ENCODE measurements around the gene TPRG1L. TPM values are rescaled to one million over a fixed set of nuclear protein-coding genes. Genes with fewer than 3 reads are reported as not detected.

Gene TPRG1L
- total and polyA plus RNA-seq, 2 of the 4 experiments (the other 2 are of a cell fraction) = 25.3 to 39.5 TPM

GRCh38 chr1:3668148-3668547, 43.3 kb downstream of the TPRG1L start:
- TF ChIP-seq FOS (IDR thresholded peaks at IDR 0.05; ENCODE audit: low read depth, low read length) (no peak), RFX5 (IDR thresholded peaks at IDR 0.05; ENCODE audit: low read depth, low read length) (no peak)
- in situ Hi-C loops (cut with MboI; ENCODE audit: low sequenced_read_pairs) (no loop called here), intact Hi-C loops (cut with micrococcal nuclease) (no loop called here), dilution Hi-C loops (cut with HindIII; ENCODE audit: low sequenced_read_pairs, unreplicated experiment) (no loop called here)
- DNase-seq = no peak
- Histone ChIP-seq H3K36me3 (ENCODE audit: control insufficient read depth, insufficient read depth, low read length) (no peaks in the 10 kb centered on the region), H4K8ac (ENCODE audit: low read depth in 2 of 2, low read length in 2 of 2) (no peak overlapping the region), H2AFZ (replicated peaks; ENCODE audit: low read length, poor library complexity) (no peak overlapping the region), H3K79me1 (ENCODE audit: low read depth in 1 of 2, low read length in 2 of 2) (no peaks in the 10 kb centered on the region), H2BK15ac (ENCODE audit: low read depth, low read length) (no peak overlapping the region), H4K5ac (ENCODE audit: low read depth, low read length) (no peak overlapping the region), H2AK9ac (replicated peaks; ENCODE audit: low read depth, low read length, poor library complexity) (no peak overlapping the region), H2BK5ac (ENCODE audit: low read depth, low read length, poor library complexity, severe bottlenecking) (no peak overlapping the region), H2AK5ac (ENCODE audit: low read depth, low read length) (no peak overlapping the region), H3K56ac (ENCODE audit: extremely low read depth, insufficient read depth, low read length) (no peak overlapping the region), H3K9ac (ENCODE audit: low read depth, low read length) (no peak overlapping the region), H4K20me1 (ENCODE audit: insufficient read depth, low read length) (no peaks in the 10 kb centered on the region), H3K18ac (ENCODE audit: low read depth, low read length) (no peak overlapping the region), H3K4me2 (ENCODE audit: low read depth, low read length) (no peak overlapping the region), H2BK20ac (ENCODE audit: low read depth, low read length) (no peak overlapping the region), H3K27me3 (ENCODE audit: control insufficient read depth, insufficient read depth, low read length) (peaks cover 22% of the 10 kb centered on the region), H2BK120ac (ENCODE audit: low read depth, low read length) (no peak overlapping the region), H3K9me3 (ENCODE audit: control insufficient read depth, insufficient read depth, low read length) (no peaks in the 10 kb centered on the region), H3K4ac (ENCODE audit: low read depth, low read length) (no peak overlapping the region), H4K91ac (ENCODE audit: insufficient read depth, low read depth, low read length) (no peak overlapping the region), H3K9me1 (ENCODE audit: insufficient read depth, low read length) (no peaks in the 10 kb centered on the region), H3K4me3 (ENCODE audit: insufficient read depth, low read depth, low read length) (no peak overlapping the region), H3K4me1 (ENCODE audit: control insufficient read depth, insufficient read depth, low read length) (no peaks in the 10 kb centered on the region), H3K27ac (ENCODE audit: insufficient read depth, low read length) (no peak overlapping the region), H3K14ac (replicated peaks; ENCODE audit: low read depth, low read length) (no peak overlapping the region), H3K23ac (ENCODE audit: low read depth, low read length) (no peak overlapping the region)
- ChIA-PET POLR2A (ENCODE audit: unreplicated experiment) (no interaction called here), CTCF (interaction anchor here (1.8 kb wide), 1 partner anchor 12 kb away, joined by 6 read pairs; no protein-coding TSS in a partner anchor)
- no TSS peak for BruUV-seq (replicated peaks)
- ATAC-seq (ENCODE audit: low read depth) = no peak
- 0% methylated on average over 1 of the region's 8 CpGs; no CpG with 5 or more reads in 1 of the 2 experiments for WGBS, 2 experiments (ENCODE audit: extremely low coverage in 2 of 2, insufficient read length in 1 of 2)

Measured in IMR-90 (cell line).